Measurements from ENCODE around the gene GLIS1.

The GLIS1 gene

DNA sequence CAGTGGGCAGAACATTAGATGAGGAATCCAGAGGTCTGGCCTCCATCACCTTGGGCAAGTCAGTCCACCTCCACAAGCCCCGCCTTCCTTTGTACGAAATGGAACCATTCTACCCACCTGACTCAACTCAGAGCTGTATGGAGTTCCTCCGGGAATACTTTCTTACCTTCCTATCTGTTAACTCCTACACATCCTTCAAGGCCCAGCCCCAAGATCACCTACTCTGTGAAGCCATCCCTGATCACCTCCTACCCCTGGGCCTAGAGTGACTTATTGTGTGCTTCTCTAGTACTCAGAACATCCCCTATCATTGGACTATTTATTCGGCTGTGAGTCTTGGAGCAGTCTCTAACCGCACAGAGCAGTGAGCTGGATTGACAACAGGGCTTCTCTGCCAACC lies 66.7 kb downstream of the GLIS1 start:
- 96% methylated on average over 5 of the region's 5 CpGs for WGBS (ENCODE audit: insufficient coverage)
- Histone ChIP-seq H3K27me3 (replicated peaks in 2 of 5; ENCODE audit: control insufficient read depth in 4 of 5, insufficient read depth in 5 of 5, low read length in 4 of 5) (no peaks in the 10 kb centered on the region), H3K9me3 (ENCODE audit: control extremely low read depth in 1 of 5, control insufficient read depth in 4 of 5, insufficient read depth in 2 of 5, low read depth in 1 of 5, low read length in 4 of 5) (no peaks in the 10 kb centered on the region), H3K4me3 (ENCODE audit: control insufficient read depth in 1 of 7, extremely low read depth in 1 of 7, insufficient read depth in 4 of 7, low read depth in 2 of 7, low read length in 6 of 7) (no peak overlapping the region), H3K4me1 (ENCODE audit: control extremely low read depth in 1 of 4, control insufficient read depth in 4 of 4, insufficient read depth in 4 of 4, low read length in 3 of 4) (no peaks in the 10 kb centered on the region), H3K27ac (ENCODE audit: insufficient read depth in 1 of 2, low read depth in 1 of 2, low read length in 2 of 2, poor library complexity in 1 of 2, severe bottlenecking in 2 of 2) (no peak overlapping the region), H3K36me3 (ENCODE audit: control insufficient read depth in 4 of 4, insufficient read depth in 4 of 4, low read length in 3 of 4) (no peaks in the 10 kb centered on the region)
- POLR2A ChIA-PET, result no interaction called here
- no peak for DNase-seq
- CTCF ChIA-PET, result interaction anchor here (1.3 to 2.6 kb wide), 3 partner anchors 9 to 187 kb away, joined by 3 to 10 read pairs (median 5); no protein-coding TSS in a partner anchor

DNA sequence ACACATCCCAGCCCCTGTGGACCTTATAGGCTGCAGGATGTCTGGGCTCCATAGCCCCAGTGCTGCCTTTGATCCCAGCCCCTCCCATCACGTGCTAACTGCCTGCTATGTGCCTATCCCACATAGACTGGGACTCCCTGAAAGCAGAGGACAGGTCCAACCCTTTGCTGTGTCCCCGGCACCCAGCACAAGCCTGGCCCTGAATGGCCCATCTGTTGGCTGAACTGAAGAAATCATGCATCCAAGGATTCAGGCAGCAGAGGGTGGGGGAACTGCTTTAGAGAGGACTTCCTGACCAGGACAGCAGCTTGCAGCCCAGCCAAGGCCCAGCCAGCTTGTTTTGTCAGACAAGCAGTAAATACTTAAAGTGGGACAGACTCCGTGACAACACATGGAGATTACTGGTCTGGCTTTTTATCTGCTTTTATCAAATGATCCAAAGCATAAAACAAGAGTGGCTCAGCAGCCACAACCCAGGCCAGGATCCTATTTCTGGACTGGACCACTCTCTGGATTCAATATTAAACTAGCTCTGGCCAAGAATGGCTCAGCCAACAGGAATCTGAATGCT lies 69.3 kb downstream of the GLIS1 start:
- Histone ChIP-seq H3K27ac (ENCODE audit: insufficient read depth in 1 of 2, low read depth in 1 of 2, low read length in 2 of 2, poor library complexity in 1 of 2, severe bottlenecking in 2 of 2) (no peak overlapping the region), H3K27me3 (replicated peaks in 2 of 5; ENCODE audit: control insufficient read depth in 4 of 5, insufficient read depth in 5 of 5, low read length in 4 of 5) (no peaks in the 10 kb centered on the region), H3K4me1 (ENCODE audit: control extremely low read depth in 1 of 4, control insufficient read depth in 4 of 4, insufficient read depth in 4 of 4, low read length in 3 of 4) (no peaks in the 10 kb centered on the region), H3K9me3 (ENCODE audit: control extremely low read depth in 1 of 5, control insufficient read depth in 4 of 5, insufficient read depth in 2 of 5, low read depth in 1 of 5, low read length in 4 of 5) (no peaks in the 10 kb centered on the region), H3K4me3 (ENCODE audit: control insufficient read depth in 1 of 7, extremely low read depth in 1 of 7, insufficient read depth in 4 of 7, low read depth in 2 of 7, low read length in 6 of 7) (no peak overlapping the region), H3K36me3 (ENCODE audit: control insufficient read depth in 4 of 4, insufficient read depth in 4 of 4, low read length in 3 of 4) (no peaks in the 10 kb centered on the region)
- no peak for DNase-seq
- 95% methylated on average over 3 of the region's 3 CpGs for WGBS (ENCODE audit: insufficient coverage)
- POLR2A ChIA-PET, result no interaction called here
- CTCF ChIA-PET, result interaction anchor here (1.2 kb wide), 1 partner anchor 128 kb away, joined by 3 read pairs; no protein-coding TSS in a partner anchor

DNA sequence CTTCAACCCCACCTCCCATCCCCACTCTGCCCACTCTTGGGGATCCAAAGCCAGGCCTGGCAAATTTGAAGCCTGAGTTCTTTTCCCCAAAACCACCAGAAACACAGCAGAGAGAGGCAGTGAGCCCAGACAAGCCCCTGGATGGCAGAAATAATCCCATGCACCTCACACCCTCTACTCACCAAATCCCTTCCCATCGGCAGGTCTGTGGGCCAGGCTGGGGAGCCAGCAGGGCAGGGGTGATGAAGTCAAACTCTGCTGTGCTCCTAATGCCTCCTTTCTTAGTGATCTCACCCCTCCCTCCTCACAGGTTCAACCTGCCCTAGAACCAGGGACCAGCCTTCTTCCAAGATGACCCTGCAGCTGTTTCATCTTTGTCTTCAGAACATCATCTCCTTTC lies 72.4 kb downstream of the GLIS1 start:
- Histone ChIP-seq H3K9me3 (ENCODE audit: control extremely low read depth in 1 of 5, control insufficient read depth in 4 of 5, insufficient read depth in 2 of 5, low read depth in 1 of 5, low read length in 4 of 5) (no peaks in the 10 kb centered on the region), H3K36me3 (ENCODE audit: control insufficient read depth in 4 of 4, insufficient read depth in 4 of 4, low read length in 3 of 4) (no peaks in the 10 kb centered on the region), H3K27ac (ENCODE audit: insufficient read depth in 1 of 2, low read depth in 1 of 2, low read length in 2 of 2, poor library complexity in 1 of 2, severe bottlenecking in 2 of 2) (no peak overlapping the region), H3K27me3 (replicated peaks in 2 of 5; ENCODE audit: control insufficient read depth in 4 of 5, insufficient read depth in 5 of 5, low read length in 4 of 5) (no peaks in the 10 kb centered on the region), H3K4me1 (ENCODE audit: control extremely low read depth in 1 of 4, control insufficient read depth in 4 of 4, insufficient read depth in 4 of 4, low read length in 3 of 4) (no peaks in the 10 kb centered on the region), H3K4me3 (ENCODE audit: control insufficient read depth in 1 of 7, extremely low read depth in 1 of 7, insufficient read depth in 4 of 7, low read depth in 2 of 7, low read length in 6 of 7) (no peak overlapping the region)
- ChIA-PET POLR2A (interaction anchor here (0.6 kb wide), 1 partner anchor 41 kb away, joined by 3 read pairs; no protein-coding TSS in a partner anchor), CTCF (interaction anchor here (1.2 kb wide), 1 partner anchor 168 kb away, joined by 3 read pairs; no protein-coding TSS in a partner anchor)
- DNase-seq, result no peak
- 100% methylated on average over 1 of the region's 1 CpG for WGBS (ENCODE audit: insufficient coverage)

DNA sequence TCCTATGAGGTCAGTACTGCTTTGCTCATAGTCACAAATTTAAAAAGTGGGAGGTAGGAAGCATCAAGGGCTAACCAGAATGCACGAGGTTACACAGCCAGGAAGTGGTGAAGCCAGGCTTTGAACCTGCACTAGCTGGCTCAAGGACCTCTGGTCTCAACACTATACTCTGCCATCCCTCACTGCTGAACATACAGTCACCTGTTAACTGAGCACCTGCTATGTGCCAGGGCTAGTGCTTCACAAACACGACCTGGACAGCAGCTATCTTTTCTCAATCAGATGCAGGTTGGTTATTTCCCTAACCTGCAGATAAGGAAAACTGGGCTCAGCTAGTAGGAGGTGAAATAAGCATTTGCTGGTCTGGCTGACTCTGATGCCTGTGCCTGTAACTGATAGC lies 73.0 kb downstream of the GLIS1 start:
- ChIA-PET POLR2A (interaction anchor here (0.6 to 1.2 kb wide), 2 partner anchors 9 to 40 kb away, joined by 3 to 4 read pairs; no protein-coding TSS in a partner anchor), CTCF (interaction anchor here (0.8 kb wide), 1 partner anchor 15 kb away, joined by 3 read pairs; no protein-coding TSS in a partner anchor)
- no peak for DNase-seq
- 13% methylated on average over 1 of the region's 2 CpGs for whole genome bisulfite sequencing (ENCODE audit: insufficient coverage)
- H3K27me3 ChIP-seq (replicated peaks in 2 of 5; ENCODE audit: control insufficient read depth in 4 of 5, insufficient read depth in 5 of 5, low read length in 4 of 5), result no peaks in the 10 kb centered on the region
- no peak overlapping the region for H3K27ac ChIP-seq (ENCODE audit: insufficient read depth in 1 of 2, low read depth in 1 of 2, low read length in 2 of 2, poor library complexity in 1 of 2, severe bottlenecking in 2 of 2)
- no peaks in the 10 kb centered on the region for H3K4me1 ChIP-seq (ENCODE audit: control extremely low read depth in 1 of 4, control insufficient read depth in 4 of 4, insufficient read depth in 4 of 4, low read length in 3 of 4)
- H3K36me3 ChIP-seq (ENCODE audit: control insufficient read depth in 4 of 4, insufficient read depth in 4 of 4, low read length in 3 of 4), result no peaks in the 10 kb centered on the region
- no peak overlapping the region for H3K4me3 ChIP-seq (ENCODE audit: control insufficient read depth in 1 of 7, extremely low read depth in 1 of 7, insufficient read depth in 4 of 7, low read depth in 2 of 7, low read length in 6 of 7)
- H3K9me3 ChIP-seq (ENCODE audit: control extremely low read depth in 1 of 5, control insufficient read depth in 4 of 5, insufficient read depth in 2 of 5, low read depth in 1 of 5, low read length in 4 of 5), result no peaks in the 10 kb centered on the region

DNA sequence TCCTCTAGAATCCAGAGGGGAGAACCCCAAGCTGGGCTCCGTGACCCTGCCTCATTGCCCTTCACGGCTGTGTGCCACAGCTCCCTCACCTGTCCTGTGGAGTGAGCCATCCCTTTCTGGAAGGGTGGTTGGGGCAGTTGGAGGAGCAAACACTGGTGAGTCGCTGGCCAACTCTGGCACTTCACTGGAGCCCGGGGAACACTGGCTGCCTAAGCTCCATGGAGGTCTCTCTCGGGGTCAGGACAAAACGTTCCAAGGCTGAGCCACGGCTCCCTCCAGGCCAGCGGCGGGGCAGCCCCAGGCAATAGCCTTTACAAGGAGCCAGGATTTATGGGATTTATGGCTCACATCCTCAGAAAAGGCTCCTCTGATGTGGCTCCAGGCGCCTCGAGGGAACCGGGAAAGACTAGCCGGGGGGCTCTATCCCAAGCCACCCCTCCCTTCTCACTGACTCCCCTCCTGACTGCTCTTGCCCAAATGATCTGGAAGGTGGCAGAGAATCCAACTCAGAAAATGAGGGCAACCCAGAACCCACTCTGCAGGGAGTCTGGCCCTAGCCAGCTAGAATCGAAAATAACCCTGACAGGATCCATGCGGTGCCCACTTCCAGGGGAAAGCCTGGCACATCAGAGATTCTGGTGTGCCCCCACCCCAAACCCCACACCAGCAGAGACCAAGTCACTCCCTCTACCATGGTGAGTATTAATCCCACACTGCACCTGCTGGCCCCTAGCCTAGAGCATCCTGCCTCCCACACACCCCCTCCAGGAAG lies 75.2 kb downstream of the GLIS1 start:
- no peak overlapping the region for H3K4me3 ChIP-seq (ENCODE audit: control insufficient read depth in 1 of 7, extremely low read depth in 1 of 7, insufficient read depth in 4 of 7, low read depth in 2 of 7, low read length in 6 of 7)
- POLR2A ChIA-PET, result no interaction called here
- CTCF ChIA-PET, result interaction anchor here (1.0 to 1.5 kb wide), 3 partner anchors 13 to 26 kb away, joined by 3 read pairs; no protein-coding TSS in a partner anchor
- no peaks in the 10 kb centered on the region for H3K4me1 ChIP-seq (ENCODE audit: control extremely low read depth in 1 of 4, control insufficient read depth in 4 of 4, insufficient read depth in 4 of 4, low read length in 3 of 4)
- no peak for DNase-seq
- H3K27ac ChIP-seq (ENCODE audit: insufficient read depth in 1 of 2, low read depth in 1 of 2, low read length in 2 of 2, poor library complexity in 1 of 2, severe bottlenecking in 2 of 2), result no peak overlapping the region
- H3K9me3 ChIP-seq (ENCODE audit: control extremely low read depth in 1 of 5, control insufficient read depth in 4 of 5, insufficient read depth in 2 of 5, low read depth in 1 of 5, low read length in 4 of 5), result no peaks in the 10 kb centered on the region
- no peaks in the 10 kb centered on the region for H3K36me3 ChIP-seq (ENCODE audit: control insufficient read depth in 4 of 4, insufficient read depth in 4 of 4, low read length in 3 of 4)
- H3K27me3 ChIP-seq (replicated peaks in 2 of 5; ENCODE audit: control insufficient read depth in 4 of 5, insufficient read depth in 5 of 5, low read length in 4 of 5), result no peaks in the 10 kb centered on the region
- 86% methylated on average over 14 of the region's 15 CpGs for WGBS (ENCODE audit: insufficient coverage)

DNA sequence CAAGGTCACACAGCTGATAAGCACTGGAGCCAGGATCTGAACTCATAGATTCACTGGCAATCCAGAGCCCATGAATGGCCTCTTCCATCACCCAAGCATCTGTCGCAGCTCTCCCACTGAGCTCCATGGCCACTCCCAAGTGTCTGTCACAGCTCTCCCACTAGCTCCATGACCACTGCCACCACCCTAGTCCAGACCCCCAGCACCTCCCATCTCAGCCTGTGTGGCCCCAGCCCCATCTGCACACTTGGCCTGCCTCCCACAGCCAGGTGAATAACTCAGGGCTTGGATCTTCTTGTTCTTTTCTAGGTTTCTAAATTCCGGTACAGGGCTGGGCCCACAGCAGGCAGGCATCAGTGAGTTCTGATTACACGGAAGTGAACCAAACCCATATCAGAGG lies 76.0 kb downstream of the GLIS1 start:
- H3K4me3 ChIP-seq (ENCODE audit: control insufficient read depth in 1 of 7, extremely low read depth in 1 of 7, insufficient read depth in 4 of 7, low read depth in 2 of 7, low read length in 6 of 7), result no peak overlapping the region
- H3K27ac ChIP-seq (ENCODE audit: insufficient read depth in 1 of 2, low read depth in 1 of 2, low read length in 2 of 2, poor library complexity in 1 of 2, severe bottlenecking in 2 of 2), result no peak overlapping the region
- no peaks in the 10 kb centered on the region for H3K27me3 ChIP-seq (replicated peaks in 2 of 5; ENCODE audit: control insufficient read depth in 4 of 5, insufficient read depth in 5 of 5, low read length in 4 of 5)
- ChIA-PET POLR2A (no interaction called here), CTCF (interaction anchor here (1.0 to 1.5 kb wide), 3 partner anchors 18 to 175 kb away, joined by 3 read pairs; no protein-coding TSS in a partner anchor)
- H3K9me3 ChIP-seq (ENCODE audit: control extremely low read depth in 1 of 5, control insufficient read depth in 4 of 5, insufficient read depth in 2 of 5, low read depth in 1 of 5, low read length in 4 of 5), result no peaks in the 10 kb centered on the region
- 100% methylated on average over 3 of the region's 3 CpGs for WGBS (ENCODE audit: insufficient coverage)
- H3K4me1 ChIP-seq (ENCODE audit: control extremely low read depth in 1 of 4, control insufficient read depth in 4 of 4, insufficient read depth in 4 of 4, low read length in 3 of 4), result peaks cover 0 to 1% (median 0%) of the 10 kb centered on the region in 4 experiments
- no peak for DNase-seq
- H3K36me3 ChIP-seq (ENCODE audit: control insufficient read depth in 4 of 4, insufficient read depth in 4 of 4, low read length in 3 of 4), result no peaks in the 10 kb centered on the region

DNA sequence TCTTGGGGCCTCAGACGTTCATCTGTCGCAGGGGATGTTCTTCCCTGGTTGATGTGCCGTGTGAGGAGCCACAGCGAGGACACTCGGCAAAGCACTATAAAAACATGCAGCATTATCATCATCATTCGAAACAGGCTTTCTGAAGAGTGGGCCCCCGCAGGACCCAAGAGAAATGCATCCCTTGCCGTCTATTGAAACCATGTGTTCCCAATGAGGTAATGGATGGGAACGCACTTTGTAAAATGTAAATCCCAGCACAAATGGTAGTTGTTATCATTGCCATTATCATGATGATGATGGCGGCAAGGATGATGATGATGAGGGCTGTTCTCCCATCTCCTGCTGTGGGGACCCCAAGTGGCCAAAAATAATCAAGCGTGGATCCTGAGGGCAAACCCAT lies 76.8 kb downstream of the GLIS1 start:
- H3K27ac ChIP-seq (ENCODE audit: insufficient read depth in 1 of 2, low read depth in 1 of 2, low read length in 2 of 2, poor library complexity in 1 of 2, severe bottlenecking in 2 of 2), result no peak overlapping the region
- peaks cover 0 to 9% (median 3%) of the 10 kb centered on the region in 4 experiments for H3K4me1 ChIP-seq (ENCODE audit: control extremely low read depth in 1 of 4, control insufficient read depth in 4 of 4, insufficient read depth in 4 of 4, low read length in 3 of 4)
- no peaks in the 10 kb centered on the region for H3K36me3 ChIP-seq (ENCODE audit: control insufficient read depth in 4 of 4, insufficient read depth in 4 of 4, low read length in 3 of 4)
- no peaks in the 10 kb centered on the region for H3K27me3 ChIP-seq (replicated peaks in 2 of 5; ENCODE audit: control insufficient read depth in 4 of 5, insufficient read depth in 5 of 5, low read length in 4 of 5)
- no peak for DNase-seq
- POLR2A ChIA-PET, result no interaction called here
- CTCF ChIA-PET, result interaction anchor here (0.7 to 1.5 kb wide), 3 partner anchors 19 to 174 kb away, joined by 3 read pairs; no protein-coding TSS in a partner anchor
- H3K4me3 ChIP-seq (ENCODE audit: control insufficient read depth in 1 of 7, extremely low read depth in 1 of 7, insufficient read depth in 4 of 7, low read depth in 2 of 7, low read length in 6 of 7), result no peak overlapping the region
- H3K9me3 ChIP-seq (ENCODE audit: control extremely low read depth in 1 of 5, control insufficient read depth in 4 of 5, insufficient read depth in 2 of 5, low read depth in 1 of 5, low read length in 4 of 5), result no peaks in the 10 kb centered on the region
- 97% methylated on average over 9 of the region's 11 CpGs for WGBS (ENCODE audit: insufficient coverage)

All from common myeloid progenitor, CD34-positive (primary cell).